Smooth muscle cell (in vitro differentiated cells): ENCODE results near the gene HACL1. TPM values are rescaled to one million over a fixed set of nuclear protein-coding genes. Genes with fewer than 3 reads are reported as not detected.

Source experiments
- DNase-seq: peaks from one replicate; lab custom pipeline; 2025; ENCODE audit not compliant: unreplicated experiment; lab: John Stamatoyannopoulos, UW
- H2AFZ ChIP-seq: fragments of 200-600 bp; sonication (generic); 2 replicates; pipeline ENCODE4 v1.6.0; 2016; ENCODE audit warnings: antibody characterized with exemption, low read depth, mild to moderate bottlenecking
- H3F3A ChIP-seq: fragments of 200-600 bp; sonication (generic); 2 replicates; pipeline ENCODE4 v1.6.0; 2017; ENCODE audit warnings: antibody characterized with exemption, low read depth
- H3K27ac ChIP-seq: fragments of 200-600 bp; sonication (generic); 2 replicates; pipeline ENCODE4 v1.5.1; 2016; ENCODE audit warnings: low read depth, mild to moderate bottlenecking
- H3K27me3 ChIP-seq: fragments of 200-600 bp; sonication (generic); 2 replicates; pipeline ENCODE4 v1.6.1; 2016; ENCODE audit warnings: low read depth, mild to moderate bottlenecking
- H3K36me3 ChIP-seq: fragments of 200-600 bp; sonication (generic); 2 replicates; pipeline ENCODE4 v1.5.1; 2016; ENCODE audit warnings: low read depth
- H3K4me1 ChIP-seq: fragments of 200-600 bp; sonication (generic); 2 replicates; pipeline ENCODE4 v1.5.1; 2016; ENCODE audit warnings: low read depth
- H3K4me2 ChIP-seq: fragments of 200-600 bp; sonication (generic); 2 replicates; pipeline ENCODE4 v1.6.0; 2016; ENCODE audit warnings: mild to moderate bottlenecking
- H3K4me3 ChIP-seq: fragments of 200-600 bp; sonication (generic); 2 replicates; pipeline ENCODE4 v1.5.1; 2016; ENCODE audit warnings: mild to moderate bottlenecking
- H3K79me2 ChIP-seq: fragments of 200-600 bp; sonication (generic); 2 replicates; pipeline ENCODE4 v1.6.0; 2016; ENCODE audit warnings: low read depth, mild to moderate bottlenecking
- H3K9ac ChIP-seq: fragments of 200-600 bp; sonication (generic); 2 replicates; pipeline ENCODE4 v1.6.0; 2016; ENCODE audit warnings: low read depth
- H3K9me3 ChIP-seq: fragments of 200-600 bp; sonication (generic); replicated peaks from 2 replicates; pipeline ENCODE4 v1.5.1; 2016; ENCODE audit warnings: low read depth
- H4K20me1 ChIP-seq: fragments of 200-600 bp; sonication (generic); 2 replicates; pipeline ENCODE4 v1.6.0; 2016; ENCODE audit warnings: low read depth
- WGBS: methylation state at CpG from one replicate; pipeline ENCODE4 v1.1.7; 2016; ENCODE audit warnings: low lambda C conversion rate; 5-methylcytosine and 5-hydroxymethylcytosine counted together
- polyA plus RNA-seq: library from polyadenylated mRNA; unstranded; fragments of >200 nt; fragmentation: Nextera tagmentation; extraction: Ambion mirVana; gene quantifications from 2 replicates; pipeline ENCODE4 v1.2.1, GENCODE V29; 2016
- total RNA-seq: library from RNA; depleted of rRNA; stranded (reverse); fragments of >200 nt; gene quantifications from 2 replicates; pipeline ENCODE4 v1.2.3, GENCODE V29; 2014
- TF ChIP-seq, protein P1 (sequence below): fragments of 200-600 bp; sonication (generic); IDR thresholded peaks from 2 replicates; pipeline ENCODE4 v1.5.1; 2017; ENCODE audit warnings: borderline replicate concordance, mild to moderate bottlenecking, antibody characterized with exemption; ENCODE audit not compliant: insufficient read depth, poor library complexity, severe bottlenecking

HACL1 gene
- total RNA-seq (13.0 and 17.9 TPM in 2 replicates), polyA plus RNA-seq (11.8 and 16.3 TPM in 2 replicates)

DNA sequence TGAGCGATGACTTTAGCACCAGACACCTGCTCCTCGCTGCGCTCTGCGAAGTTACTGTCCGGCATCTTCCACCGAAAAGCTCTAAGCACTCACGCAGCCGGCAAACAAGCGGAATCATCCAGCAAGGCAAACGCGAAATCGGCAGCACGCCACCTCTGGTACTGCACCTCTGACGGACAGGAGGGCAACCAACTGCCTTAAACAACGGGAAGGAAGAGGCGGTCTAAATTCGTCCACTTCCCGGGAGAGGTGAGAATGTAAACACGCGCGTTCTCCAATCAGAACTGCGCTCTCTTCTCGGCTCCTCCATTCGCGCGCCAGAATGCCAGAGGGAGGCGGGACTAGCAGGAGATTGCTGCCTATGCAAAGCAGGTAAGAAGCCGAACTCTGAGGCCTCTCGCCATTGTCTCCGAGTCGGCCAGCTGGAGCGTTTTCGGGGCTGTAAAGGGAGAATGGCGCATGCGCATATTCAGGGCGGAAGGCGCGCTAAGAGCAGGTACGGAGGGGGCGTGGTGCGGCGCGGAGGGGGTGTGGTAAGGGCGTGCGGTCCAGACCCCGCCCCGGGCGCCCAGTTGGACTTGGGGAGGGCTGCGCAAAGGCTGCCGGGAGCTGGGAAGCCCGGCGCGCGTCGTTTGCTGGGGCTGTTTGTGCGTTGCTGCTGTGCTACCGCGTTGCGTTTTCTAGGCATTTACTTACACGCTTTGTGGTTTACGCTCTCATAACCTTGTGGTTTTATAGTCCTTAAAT is at the start of gene HACL1, which contains the start of gene BTD:
Gene HACL1, minus strand, starts transcription at position 171 of the 747 bp plus-strand sequence. Its CDS starts 106 bp downstream, at position 65.
Gene BTD, plus strand, starts transcription at position 347 of the 747 bp plus-strand sequence. CDS start 33,695 bp downstream, outside the sequence.
- H3K27me3 ChIP-seq = no peaks in the 10 kb centered on the region
- peak within 1 kb of the TSS; percentile 85 for H3K9ac ChIP-seq
- H2AFZ ChIP-seq = peak within 1 kb of the TSS; percentile 97
- TF ChIP-seq, protein P1, sequence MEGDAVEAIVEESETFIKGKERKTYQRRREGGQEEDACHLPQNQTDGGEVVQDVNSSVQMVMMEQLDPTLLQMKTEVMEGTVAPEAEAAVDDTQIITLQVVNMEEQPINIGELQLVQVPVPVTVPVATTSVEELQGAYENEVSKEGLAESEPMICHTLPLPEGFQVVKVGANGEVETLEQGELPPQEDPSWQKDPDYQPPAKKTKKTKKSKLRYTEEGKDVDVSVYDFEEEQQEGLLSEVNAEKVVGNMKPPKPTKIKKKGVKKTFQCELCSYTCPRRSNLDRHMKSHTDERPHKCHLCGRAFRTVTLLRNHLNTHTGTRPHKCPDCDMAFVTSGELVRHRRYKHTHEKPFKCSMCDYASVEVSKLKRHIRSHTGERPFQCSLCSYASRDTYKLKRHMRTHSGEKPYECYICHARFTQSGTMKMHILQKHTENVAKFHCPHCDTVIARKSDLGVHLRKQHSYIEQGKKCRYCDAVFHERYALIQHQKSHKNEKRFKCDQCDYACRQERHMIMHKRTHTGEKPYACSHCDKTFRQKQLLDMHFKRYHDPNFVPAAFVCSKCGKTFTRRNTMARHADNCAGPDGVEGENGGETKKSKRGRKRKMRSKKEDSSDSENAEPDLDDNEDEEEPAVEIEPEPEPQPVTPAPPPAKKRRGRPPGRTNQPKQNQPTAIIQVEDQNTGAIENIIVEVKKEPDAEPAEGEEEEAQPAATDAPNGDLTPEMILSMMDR = no peak
- DNase-seq = no peak
- H3K79me2 ChIP-seq = peaks cover 6% of the 10 kb centered on the region
- peak within 1 kb of the TSS; percentile 88 for H3K27ac ChIP-seq
- H3K4me2 ChIP-seq = peak within 1 kb of the TSS; percentile 96
- H4K20me1 ChIP-seq = no peaks in the 10 kb centered on the region
- peaks cover 11% of the 10 kb centered on the region for H3K4me1 ChIP-seq
- H3K36me3 ChIP-seq = no peaks in the 10 kb centered on the region
- peak within 1 kb of the TSS; percentile 92 for H3K4me3 ChIP-seq
- no peaks in the 10 kb centered on the region for H3F3A ChIP-seq
- under 1% methylated on average over 60 of the region's 61 CpGs for WGBS
- H3K9me3 ChIP-seq = no peaks in the 10 kb centered on the region

DNA sequence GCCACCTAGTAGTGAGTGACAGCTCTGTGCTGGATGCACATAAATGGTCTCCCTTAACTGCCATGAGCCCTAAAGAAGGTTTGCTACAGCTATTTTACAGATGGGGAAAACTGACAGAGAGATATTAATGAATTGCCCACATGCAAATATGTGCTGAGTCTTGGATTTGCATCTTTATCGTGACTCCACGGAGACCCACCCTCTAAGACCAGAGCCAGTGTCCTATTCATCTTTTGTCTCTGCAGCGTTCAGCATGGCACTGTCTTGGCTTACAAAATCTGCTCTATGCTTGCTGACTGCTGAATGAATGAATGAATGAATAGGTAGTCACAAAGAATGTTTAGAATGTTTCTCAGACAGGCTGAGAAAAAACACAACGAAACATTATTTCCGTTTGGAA is 48.5 kb upstream of the HACL1 start:
- Histone ChIP-seq H3K79me2 (no peaks in the 10 kb centered on the region), H3F3A (peaks cover 16% of the 10 kb centered on the region), H3K36me3 (no peaks in the 10 kb centered on the region), H3K27me3 (no peaks in the 10 kb centered on the region), H3K4me2 (no peak overlapping the region), H3K27ac (no peak overlapping the region), H2AFZ (no peak overlapping the region), H3K4me3 (no peak overlapping the region), H3K4me1 (peaks cover 22% of the 10 kb centered on the region), H3K9me3 (no peaks in the 10 kb centered on the region), H4K20me1 (no peaks in the 10 kb centered on the region), H3K9ac (no peak overlapping the region)
- WGBS = 94% methylated on average over 5 of the region's 5 CpGs
- no peak for DNase-seq
- TF ChIP-seq, protein P1 = no peak

DNA sequence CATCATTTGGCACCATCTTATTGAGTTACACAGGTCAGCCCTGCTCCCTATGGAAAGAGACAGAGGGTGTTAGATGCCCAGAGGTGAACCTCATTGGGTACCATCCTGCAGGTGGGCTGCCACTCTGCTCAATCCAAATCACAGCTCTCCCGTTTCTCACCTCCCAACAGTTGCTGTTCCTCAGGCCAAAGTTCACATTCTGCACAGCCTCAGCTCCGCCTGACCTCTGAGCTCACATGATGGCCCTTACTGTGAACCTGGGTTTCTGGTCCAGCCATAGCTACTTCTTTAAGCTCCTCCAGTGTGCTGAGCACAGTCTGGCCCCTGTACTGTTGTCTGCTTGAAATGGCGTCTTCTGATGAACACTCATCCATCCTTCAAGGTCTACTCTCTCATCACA is 48.0 kb upstream of the HACL1 start:
- Histone ChIP-seq H3K27ac (no peak overlapping the region), H3K9me3 (no peaks in the 10 kb centered on the region), H3K36me3 (no peaks in the 10 kb centered on the region), H3K27me3 (no peaks in the 10 kb centered on the region), H3K79me2 (no peaks in the 10 kb centered on the region), H3K4me2 (no peak overlapping the region), H3K9ac (no peak overlapping the region), H3K4me1 (peaks cover 19% of the 10 kb centered on the region), H4K20me1 (no peaks in the 10 kb centered on the region), H3K4me3 (no peak overlapping the region), H3F3A (peaks cover 16% of the 10 kb centered on the region), H2AFZ (no peak overlapping the region)
- TF ChIP-seq, protein P1 = no peak
- DNase-seq = no peak
- WGBS = 92% methylated on average over 3 of the region's 3 CpGs
